ENCODE data around the gene EGFL7.

GRCh38 chr9:136615631-136616306 lies 46.9 kb upstream of the EGFL7 start:
- no peak for TF ChIP-seq CTCF (IDR thresholded peaks at IDR 0.05)
- no peak for TF ChIP-seq POLR2A (IDR thresholded peaks at IDR 0.05)
